DMS 273 (cell line): Measurements from ENCODE around the gene IPCEF1.
"Not testable (repeated sequence)": the region's sequence is repeated elsewhere in the genome, so short reads cannot be mapped to it uniquely, and the experiment has no call there.

Source experiments
- DNase-seq: peaks from one replicate; lab custom pipeline; 2025; ENCODE audit not compliant: unreplicated experiment; lab: John Stamatoyannopoulos, UW

The IPCEF1 gene

GRCh38 chr6:154251116-154251515, 105.5 kb downstream of the IPCEF1 start:
- no peak for DNase-seq

- DNase-seq, result no peak
Observed at GRCh38 chr6:154249499-154250298, 106.9 kb downstream of the IPCEF1 start.

- no peak for DNase-seq
Observed at GRCh38 chr6:154247119-154247861, 109.3 kb downstream of the IPCEF1 start.

DNA sequence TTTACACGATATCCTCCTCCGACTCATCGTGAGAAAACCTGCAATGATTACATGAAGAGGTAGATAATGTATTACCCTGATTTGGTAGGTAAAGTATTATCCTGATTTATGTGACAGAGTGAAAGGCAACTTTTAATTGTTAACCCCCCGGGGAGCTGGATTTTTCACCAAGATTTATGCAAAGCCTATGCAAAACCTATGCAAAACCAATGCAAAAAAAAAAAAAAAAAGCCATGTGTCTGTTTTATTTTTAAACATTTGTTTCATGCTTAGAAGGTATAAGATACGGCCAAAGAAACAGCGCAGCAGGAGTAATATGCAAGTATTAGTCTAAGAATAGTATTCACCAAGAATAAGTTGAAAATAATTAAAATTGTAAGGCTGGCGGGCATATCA, 109.9 kb downstream of the IPCEF1 start:
- DNase-seq, result no peak

DNA sequence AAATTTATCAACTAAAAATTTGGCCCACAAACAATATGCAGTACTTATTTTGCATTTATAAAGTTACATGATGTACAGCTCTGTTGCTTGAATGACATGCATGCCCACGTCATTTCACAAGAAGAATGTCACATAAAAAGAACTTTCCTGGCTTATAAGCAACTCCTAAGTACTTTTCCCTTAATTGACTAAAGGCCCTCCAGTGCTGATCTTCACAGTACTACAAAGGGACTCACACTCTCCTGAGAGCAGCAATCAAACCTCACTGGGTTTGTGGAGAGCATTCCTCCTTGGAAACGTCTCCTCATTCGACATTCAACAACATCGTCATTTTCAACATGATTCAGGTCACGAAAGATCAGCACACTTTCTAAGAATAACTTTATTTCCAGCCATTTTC, 111.1 kb downstream of the IPCEF1 start:
- DNase-seq, result no peak

DNA sequence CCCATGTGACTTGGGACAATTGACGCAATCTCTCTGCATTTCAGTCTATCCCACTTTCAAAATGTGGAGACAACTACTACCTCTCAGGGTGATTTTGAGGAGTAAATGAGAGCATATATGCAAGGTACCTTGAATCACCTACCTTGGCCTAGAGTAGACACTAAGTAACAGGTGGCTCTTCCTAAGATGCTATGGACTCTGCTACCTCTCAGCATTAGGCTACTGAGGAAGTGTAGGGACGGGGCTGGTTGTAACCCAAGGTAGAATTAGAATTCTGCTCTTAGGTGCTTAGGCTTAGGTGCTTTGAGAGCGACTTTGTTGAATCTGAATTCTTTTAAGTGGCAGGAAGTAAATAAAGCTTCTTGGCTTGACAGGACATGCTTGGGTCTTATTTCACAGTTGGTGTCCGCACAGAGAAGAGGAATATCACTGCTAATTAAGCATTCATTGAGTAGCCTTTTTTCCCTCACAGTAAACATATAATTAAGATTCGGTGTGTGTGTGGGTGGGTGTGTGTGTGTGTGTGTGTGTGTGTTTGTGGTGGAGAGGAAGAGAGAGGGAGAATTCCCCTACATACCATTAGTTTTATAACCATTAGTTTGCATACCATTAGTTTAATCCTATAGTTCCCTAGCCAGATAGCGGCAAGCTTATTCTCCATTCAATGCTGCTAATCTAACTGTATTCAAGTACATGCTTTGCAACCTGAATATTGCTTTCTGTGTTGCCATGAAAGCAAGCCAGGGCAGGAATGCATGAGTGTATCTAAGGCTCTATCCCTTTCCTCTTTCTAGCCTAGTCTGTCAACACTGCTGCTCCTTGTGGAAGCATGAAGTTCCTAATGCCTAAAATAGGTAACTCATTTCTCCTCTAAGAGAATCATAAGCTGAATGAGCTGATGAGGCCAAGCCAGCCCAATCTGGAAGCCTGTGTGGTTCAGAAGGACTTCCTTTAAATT, 112.5 kb downstream of the IPCEF1 start:
- DNase-seq, result no peak

DNA sequence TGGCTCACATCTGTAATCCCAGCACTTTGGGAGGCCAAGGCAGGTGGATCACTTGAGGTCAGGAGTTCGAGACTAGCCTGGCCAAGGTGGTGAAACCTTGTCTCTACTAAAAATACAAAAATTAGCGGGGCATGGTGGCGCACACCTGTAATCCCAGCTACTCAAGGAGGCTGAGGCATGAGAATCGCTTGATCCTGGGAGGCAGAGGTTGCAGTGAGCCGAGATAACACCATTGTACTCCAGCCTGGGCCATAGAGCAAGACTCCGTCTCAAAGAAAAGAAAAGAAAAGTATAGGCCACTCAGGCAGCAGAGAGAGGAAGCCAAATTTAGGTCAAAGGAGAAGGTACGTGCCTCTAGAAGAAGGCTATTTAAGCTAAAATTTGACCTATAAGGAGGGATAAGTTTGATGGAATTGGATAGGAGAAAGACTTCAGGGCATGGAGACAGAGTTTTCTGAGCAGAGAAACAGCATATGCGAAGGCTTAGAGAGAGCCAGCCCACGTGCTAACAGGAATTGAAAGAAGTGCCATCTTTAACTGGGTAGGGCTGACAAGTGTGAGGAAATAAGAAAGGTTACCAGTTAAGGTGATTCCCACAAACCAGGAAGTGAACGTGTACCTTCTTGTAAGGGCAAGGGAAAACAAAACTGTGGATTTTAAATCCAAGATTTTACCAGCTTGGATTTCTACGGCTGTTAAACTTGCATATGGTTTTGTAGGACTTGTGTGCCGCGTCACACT, 113.8 kb downstream of the IPCEF1 start:
- no peak for DNase-seq

- no peak for DNase-seq
Observed at GRCh38 chr6:154241581-154241980, 115.0 kb downstream of the IPCEF1 start.

DNA sequence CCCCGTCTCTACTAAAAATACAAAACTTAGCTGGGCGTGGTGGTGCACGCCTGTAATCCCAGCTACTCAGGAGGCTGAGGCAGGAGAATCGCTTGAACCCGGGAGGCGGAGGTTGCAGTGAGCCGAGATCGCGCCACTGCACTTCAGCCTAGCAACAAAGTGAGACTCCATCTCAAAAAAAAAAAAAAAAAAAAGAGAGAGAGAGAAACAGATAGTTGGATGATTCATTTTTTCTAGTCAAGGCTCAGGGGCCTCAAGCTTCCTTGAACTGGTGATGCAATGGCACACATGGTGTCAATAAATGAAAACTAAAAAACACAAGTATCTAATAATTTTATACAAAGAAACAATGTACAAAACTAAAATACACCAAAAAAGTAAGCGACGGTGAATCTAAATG, 115.5 kb downstream of the IPCEF1 start:
- DNase-seq, result not testable (repeated sequence)

DNA sequence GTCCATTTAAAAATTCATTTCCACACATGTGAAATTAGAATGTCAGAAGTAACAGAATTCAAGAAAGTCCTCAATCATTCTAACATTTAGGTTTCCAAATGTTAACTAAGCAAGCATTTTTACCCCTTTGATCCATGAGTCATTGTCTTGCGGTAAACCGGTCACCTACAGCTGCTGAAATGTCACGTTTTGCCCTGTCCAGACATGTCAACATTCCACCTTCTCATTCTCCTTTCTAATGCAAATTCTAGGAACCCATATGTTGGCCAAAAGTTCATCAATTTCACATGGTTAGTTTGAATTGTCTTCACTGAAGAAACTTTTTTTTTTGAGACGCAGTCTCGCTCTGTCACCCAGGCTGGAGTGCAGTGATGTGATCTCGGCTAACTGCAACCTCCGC, 117.2 kb downstream of the IPCEF1 start:
- DNase-seq, result no peak

GRCh38 chr6:154238831-154239230, 117.8 kb downstream of the IPCEF1 start:
- DNase-seq, result no peak

DNA sequence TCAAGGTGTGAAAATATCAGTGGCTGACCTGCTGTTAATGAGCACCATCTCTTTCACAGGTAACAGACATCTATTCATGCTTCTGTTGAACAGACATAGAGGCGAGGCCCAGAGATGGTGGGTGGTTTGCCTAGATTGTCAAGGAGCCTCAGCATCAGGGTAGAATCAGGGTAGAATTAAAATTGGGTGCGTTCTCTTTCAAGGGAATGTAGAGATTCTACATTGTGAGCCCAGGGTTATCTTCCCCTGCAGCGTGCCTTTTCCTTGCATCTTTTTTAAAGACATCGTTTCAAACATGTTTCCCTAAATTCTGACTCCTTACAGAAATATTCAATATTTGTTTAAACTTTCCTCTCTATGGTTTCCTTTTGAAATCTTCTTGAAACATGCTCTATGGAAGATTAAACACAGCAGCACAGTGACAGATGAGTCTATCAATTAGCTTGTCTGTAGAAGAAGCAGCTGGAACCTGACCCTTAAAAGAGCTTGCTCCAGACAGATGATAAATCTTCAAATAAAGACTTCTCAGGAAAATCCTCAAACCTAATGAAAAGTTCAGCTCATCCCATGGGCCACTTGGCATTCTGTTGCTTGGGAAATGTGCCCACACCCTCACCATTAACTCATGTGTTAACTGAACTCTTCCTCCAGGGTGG, 119.8 kb downstream of the IPCEF1 start:
- DNase-seq, result no peak

DNA sequence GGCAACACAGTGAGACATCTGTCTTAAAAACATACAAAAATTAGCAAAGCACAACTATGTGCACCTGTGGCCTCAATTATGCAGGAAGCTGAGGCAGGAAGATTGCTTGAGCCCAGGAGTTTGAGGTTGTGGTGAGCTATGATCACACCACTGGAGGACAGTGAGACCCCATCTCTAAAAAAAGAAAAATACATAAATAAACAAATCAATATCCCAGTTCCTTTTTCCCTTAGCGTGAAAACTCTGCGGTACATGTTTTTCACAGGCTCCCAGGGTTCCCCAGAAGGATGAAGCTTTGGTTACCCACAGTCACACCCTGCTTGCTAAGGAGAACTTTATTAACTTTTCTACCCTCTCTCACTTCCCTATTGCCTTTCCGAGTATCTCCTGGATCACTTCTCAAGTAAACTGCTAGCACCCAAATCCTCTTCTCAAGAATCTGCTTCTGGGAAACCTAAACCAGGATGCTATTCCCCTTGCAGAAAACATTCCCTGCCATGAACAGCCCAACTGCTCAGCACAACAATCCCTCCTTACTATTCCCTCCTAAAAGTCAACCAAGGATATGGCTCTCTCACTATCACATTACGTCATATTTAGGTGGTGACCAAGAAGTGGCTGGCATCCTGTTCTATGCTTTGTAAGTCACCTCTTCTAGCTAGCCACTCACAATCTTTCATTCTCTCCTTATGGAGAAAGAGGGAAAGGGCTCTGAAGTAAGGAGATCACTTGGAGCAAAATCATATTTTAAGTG, 122.4 kb downstream of the IPCEF1 start:
- DNase-seq, result no peak

GRCh38 chr6:154233383-154233782, 123.2 kb downstream of the IPCEF1 start:
- DNase-seq, result no peak

DNA sequence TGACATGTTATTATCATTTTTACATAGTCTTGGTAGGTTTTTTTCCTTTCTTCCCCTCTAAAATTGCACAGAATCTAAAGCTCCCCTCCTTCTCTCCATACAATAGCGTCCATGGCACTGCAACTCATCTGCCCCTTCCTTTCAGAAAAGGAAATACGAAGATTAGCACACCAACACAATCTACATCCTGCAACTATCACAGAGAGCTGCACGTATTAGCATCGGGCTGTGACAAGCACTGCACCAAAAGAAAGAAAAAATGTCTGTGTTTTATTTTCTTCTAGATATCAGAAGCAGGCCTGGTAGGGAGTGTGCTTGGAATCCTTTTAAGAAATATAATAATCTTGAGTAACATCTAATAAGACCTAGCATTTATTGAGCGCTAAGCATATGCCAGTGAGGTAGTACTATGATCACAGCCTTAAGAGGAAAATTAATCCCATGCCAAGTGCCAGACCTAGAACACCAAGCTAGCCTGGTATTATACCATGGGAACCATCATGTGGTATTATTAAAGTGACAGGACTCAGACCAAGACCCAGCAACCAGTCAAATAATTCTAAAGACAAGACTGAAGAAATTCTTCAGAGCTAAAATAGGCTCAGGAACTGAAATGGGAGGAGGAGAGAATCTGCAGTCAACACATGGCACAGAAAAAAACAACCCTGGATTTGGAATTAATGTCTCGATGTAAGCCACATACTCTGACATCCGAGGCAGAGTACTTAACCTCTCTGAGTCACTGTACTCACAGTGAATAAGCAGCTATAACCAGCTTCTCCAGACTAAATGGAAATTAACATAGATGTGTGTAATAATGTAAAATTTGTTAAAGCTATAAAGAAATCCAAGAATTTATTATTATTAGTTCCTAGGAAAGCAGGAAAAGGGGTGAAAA, 124.3 kb downstream of the IPCEF1 start:
- DNase-seq, result no peak

DNA sequence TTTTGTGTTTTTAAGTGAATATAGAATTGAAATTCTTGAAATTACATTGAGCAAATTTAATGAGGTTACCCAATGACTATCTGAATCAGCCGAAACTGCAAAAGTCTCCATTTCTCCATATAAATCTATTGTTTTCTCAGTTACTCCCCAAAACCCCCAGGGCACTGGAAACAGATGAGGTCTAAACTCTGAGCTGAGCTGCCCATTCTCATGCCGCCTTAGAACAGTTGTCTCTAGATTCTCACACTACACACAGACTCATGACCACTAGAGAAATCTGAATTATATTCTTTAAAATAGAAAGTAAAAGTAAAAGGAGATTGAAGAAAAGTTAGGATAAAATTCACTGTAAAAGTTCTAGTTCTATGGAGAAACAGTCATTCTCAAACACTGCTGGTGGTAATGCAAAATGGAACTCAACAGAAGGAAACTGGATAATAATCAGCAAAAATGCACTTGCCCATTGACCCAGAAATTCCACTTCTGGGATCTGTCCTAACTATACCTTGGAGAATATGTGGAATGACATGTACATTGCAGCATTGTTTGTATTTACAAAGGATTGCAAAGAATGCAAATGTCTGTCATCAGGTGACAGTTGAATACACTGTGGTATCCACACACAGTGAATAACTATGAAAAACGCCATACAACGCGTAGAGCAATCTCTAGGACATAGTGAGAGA, 125.5 kb downstream of the IPCEF1 start:
- DNase-seq, result no peak

DNA sequence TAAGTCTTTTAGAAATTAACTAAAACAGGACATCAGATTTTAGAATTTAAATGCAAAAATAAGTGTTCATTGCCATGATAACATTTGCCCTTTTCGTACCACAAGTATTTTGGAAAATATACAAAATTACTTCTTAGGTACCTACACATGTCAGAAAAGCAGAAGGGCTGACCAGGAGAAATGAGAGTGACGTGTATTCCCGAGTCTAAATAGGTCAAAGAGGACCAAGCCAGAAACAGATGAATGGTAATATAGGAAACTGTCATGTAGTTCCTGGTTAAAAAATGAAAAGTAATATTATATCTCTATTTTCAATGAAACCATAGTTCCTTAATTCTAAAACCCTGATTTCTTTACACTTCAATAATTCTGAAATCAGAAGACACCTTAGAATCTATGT, 126.2 kb downstream of the IPCEF1 start:
- DNase-seq, result no peak

DNA sequence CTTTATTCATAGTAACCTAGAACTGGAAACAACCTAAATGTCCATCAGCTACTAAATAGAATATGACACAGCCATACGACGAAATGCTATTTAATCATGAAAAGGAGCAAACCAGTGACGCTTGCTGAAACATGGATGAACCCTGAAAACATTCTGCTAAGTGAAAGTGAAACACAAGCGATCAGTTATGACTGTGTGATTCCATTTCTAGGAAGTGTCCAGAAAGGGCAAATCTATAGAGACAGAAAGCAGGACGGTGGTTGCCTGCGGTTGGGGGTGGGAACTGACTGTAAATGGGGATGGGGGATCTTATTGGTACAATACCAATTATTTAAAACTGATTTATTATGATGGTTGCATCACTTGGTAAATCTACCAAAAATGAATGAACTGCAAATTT, 126.8 kb downstream of the IPCEF1 start:
- DNase-seq, result no peak
